K562 (cell line): ENCODE data around the gene CRACR2B. TPM values are rescaled to one million over a fixed set of nuclear protein-coding genes. Genes with fewer than 3 reads are reported as not detected.
A peak's percentile ranks its signal among the peaks of the same experiment; 100 is the strongest.

Experiments used
- CBX8 ChIP-seq: fragments of 200-600 bp; sonication (generic); IDR thresholded peaks from 2 replicates; pipeline ENCODE4 v1.6.1; 2012; ENCODE audit warnings: borderline replicate concordance, mixed run types, low read depth, mild to moderate bottlenecking, moderate library complexity, mixed read lengths, low read length, control low read depth, inconsistent platforms; ENCODE audit not compliant: poor library complexity, severe bottlenecking; ENCODE audit errors: extremely low read depth
- FOXP1 ChIP-seq: sonication (generic); formaldehyde crosslinking; IDR thresholded peaks from 2 replicates; pipeline ENCODE4 v1.8.0; 2022; ENCODE audit warnings: mild to moderate bottlenecking, missing genetic modification reagents
- HDAC3 ChIP-seq: fragments of 450-650 bp; IDR thresholded peaks from 2 replicates; pipeline ENCODE4 v1.6.1; 2018; ENCODE audit warnings: borderline replicate concordance, mild to moderate bottlenecking, moderate library complexity; ENCODE audit not compliant: partially characterized antibody
- KHSRP ChIP-seq: fragments of 450-650 bp; IDR thresholded peaks from 2 replicates; pipeline ENCODE4 v1.6.1; 2017
- MBD2 ChIP-seq: sonication (generic); IDR thresholded peaks from 2 replicates; pipeline ENCODE4 v1.6.1; 2016; ENCODE audit warnings: low read depth, borderline replicate concordance
- MECOM ChIP-seq: fragments of 250-450 bp; sonication (Bioruptor Pico); IDR thresholded peaks from 2 replicates; pipeline ENCODE4 v1.8.0; 2022; ENCODE audit warnings: inconsistent platforms
- PBX2 ChIP-seq, 2 experiments: IDR thresholded peaks in 1 of 2; conservative IDR thresholded peaks in 1 of 2; 2 replicates each; pipeline ENCODE4 v1.6.1; 2016; ENCODE audit warnings: low read depth in 2 of 2, mild to moderate bottlenecking in 1 of 2, missing compliant biosample characterization in 1 of 2, missing genetic modification characterization in 1 of 2, moderate library complexity in 1 of 2
- PHB ChIP-seq: fragments of 250-450 bp; sonication (Bioruptor Pico); IDR thresholded peaks from 2 replicates; pipeline ENCODE4 v1.5.0; 2021
- PHF21A ChIP-seq: fragments of 450-650 bp; IDR thresholded peaks from 2 replicates; pipeline ENCODE4 v1.6.1; 2017; ENCODE audit warnings: low read depth, borderline replicate concordance
- PREB ChIP-seq: sonication (generic); formaldehyde crosslinking; IDR thresholded peaks from 2 replicates; pipeline ENCODE4 v1.8.1; 2023; ENCODE audit warnings: mild to moderate bottlenecking, missing genetic modification reagents
- RB1 ChIP-seq: fragments of 450-650 bp; IDR thresholded peaks from 2 replicates; pipeline ENCODE4 v1.6.1; 2017; ENCODE audit warnings: low read depth, mild to moderate bottlenecking
- RBFOX2 ChIP-seq: fragments of 200-400 bp; formaldehyde crosslinking; IDR thresholded peaks from 2 replicates; pipeline ENCODE4 v1.6.1; 2017; ENCODE audit warnings: low read depth, mild to moderate bottlenecking, low read length, moderate library complexity
- TAF1 ChIP-seq: IDR thresholded peaks from 2 replicates; pipeline ENCODE4 v1.6.1; 2011; ENCODE audit warnings: mild to moderate bottlenecking, low read length, moderate library complexity; ENCODE audit not compliant: insufficient read depth, control insufficient read depth, severe bottlenecking; ENCODE audit errors: extremely low read depth
- TAF9B ChIP-seq: fragments of 450-650 bp; IDR thresholded peaks from 2 replicates; pipeline ENCODE4 v1.6.1; 2018; ENCODE audit warnings: mild to moderate bottlenecking; ENCODE audit not compliant: partially characterized antibody
- TCF7L2 ChIP-seq: fragments of 150-350 bp; IDR thresholded peaks from 2 replicates; pipeline ENCODE4 v1.6.1; 2016; ENCODE audit warnings: low read depth, mild to moderate bottlenecking, low read length, moderate library complexity
- TFE3 ChIP-seq: fragments of 450-650 bp; formaldehyde crosslinking; IDR thresholded peaks from 2 replicates; pipeline ENCODE4 v1.4.0; 2020; ENCODE audit warnings: mild to moderate bottlenecking, mixed read lengths
- XRCC3 ChIP-seq: fragments of 450-650 bp; IDR thresholded peaks from 2 replicates; pipeline ENCODE4 v1.6.1; 2017; ENCODE audit warnings: mild to moderate bottlenecking, moderate library complexity
- ZNF124 ChIP-seq: sonication (generic); formaldehyde crosslinking; IDR thresholded peaks from 2 replicates; pipeline ENCODE4 v1.8.1; 2022; ENCODE audit warnings: missing genetic modification reagents
- ZNF146 ChIP-seq: IDR thresholded peaks from one replicate; pipeline ENCODE4 v1.6.1; 2018; ENCODE audit warnings: missing compliant biosample characterization; ENCODE audit not compliant: unreplicated experiment
- ZNF23 ChIP-seq: fragments of 250-450 bp; sonication (Bioruptor Pico); IDR thresholded peaks from 2 replicates; pipeline ENCODE4 v1.4.0; 2020; ENCODE audit warnings: mild to moderate bottlenecking
- ZNF24 ChIP-seq: fragments of 450-650 bp; IDR thresholded peaks from 2 replicates; pipeline ENCODE4 v1.6.1; 2016
- ZNF561 ChIP-seq: fragments of 450-650 bp; formaldehyde crosslinking; conservative IDR thresholded peaks from 2 replicates; pipeline ENCODE4 v1.4.0; 2020; ENCODE audit warnings: mild to moderate bottlenecking, moderate library complexity
- ZNF707 ChIP-seq: fragments of 250-450 bp; sonication (Bioruptor Pico); conservative IDR thresholded peaks from 2 replicates; pipeline ENCODE4 v1.8.0; 2022; ENCODE audit warnings: inconsistent platforms, mild to moderate bottlenecking, moderate library complexity
- ZNF79 ChIP-seq: fragments of 250-450 bp; sonication (Bioruptor Pico); IDR thresholded peaks from 2 replicates; pipeline ENCODE4 v1.4.0; 2020; ENCODE audit warnings: low read depth, mild to moderate bottlenecking, moderate library complexity
- polyA plus RNA-seq, 8 experiments: library from polyadenylated mRNA; depleted of rRNA in 4 of 8; stranded (reverse) in 5 of 8; unstranded in 3 of 8; fragments of >200 nt; fragmentation: Nextera tagmentation in 2 of 8; fragmentation: Illumina TruSeq in 1 of 8; extraction: Ambion mirVana in 2 of 8; extraction: Trizol in 1 of 8; gene quantifications; 2 replicates each; pipeline versions ENCODE4 v1.2.1 to v1.2.3, GENCODE V29; 2011 to 2014; ENCODE audit warnings: inconsistent platforms in 1 of 8, missing spikeins in 1 of 8
- total RNA-seq, 7 experiments: library from RNA; depleted of rRNA in 6 of 7; stranded (reverse); fragments of >200 nt in 6 of 7; fragmentation: Illumina TruSeq in 2 of 7; extraction: Trizol in 2 of 7; gene quantifications; 2 replicates each; pipeline versions ENCODE4 v1.2.1 to v1.2.3, GENCODE V29; 2011 to 2021; ENCODE audit warnings: low replicate concordance in 1 of 7

The CRACR2B gene
- total and polyA plus RNA-seq, 9 of the 15 experiments (the other 6 are each of a cell fraction or from before 2014, with no cell fraction given): 0.10 to 51.0 (median 6.0) TPM

- TF ChIP-seq PBX2 (CRISPR knock-in tag; IDR thresholded peaks at IDR 0.05; ENCODE audit: low read depth): no peak
- TF ChIP-seq PBX2 (tag; conservative IDR thresholded peaks at IDR 0.05; ENCODE audit: low read depth): no peak
- no peak for TF ChIP-seq ZNF124 (CRISPR knock-in tag)
- TF ChIP-seq ZNF707 (CRISPR knock-in tag): no peak
- no peak for TF ChIP-seq KHSRP
- no peak for TF ChIP-seq ZNF79
- TF ChIP-seq PHF21A: no peak
- no peak for TF ChIP-seq MECOM
- no peak for TF ChIP-seq TCF7L2
- peak; percentile 91 for TF ChIP-seq RB1
- no peak for TF ChIP-seq ZNF24
- no peak for TF ChIP-seq FOXP1 (CRISPR knock-in tag)
- TF ChIP-seq ZNF561 (CRISPR knock-in tag): no peak
- no peak for TF ChIP-seq PHB
- no peak for TF ChIP-seq TFE3 (CRISPR knock-in tag)
- no peak for TF ChIP-seq HDAC3
- TF ChIP-seq TAF9B: no peak
- no peak for TF ChIP-seq ZNF23
- peak; percentile 60; the same call in 1 of the 2 replicates for TF ChIP-seq MBD2
- TF ChIP-seq ZNF146 (CRISPR knock-in tag): no peak
- TF ChIP-seq PREB (CRISPR knock-in tag): no peak
- peak; percentile 91 for TF ChIP-seq RBFOX2
- TF ChIP-seq CBX8: no peak
- no peak for TF ChIP-seq XRCC3
- peak; percentile 84 for TF ChIP-seq TAF1
Observed at GRCh38 chr11:819129-819931, 8.4 kb upstream of the CRACR2B start (continued).
